HG03159 (cell line): ENCODE results near the gene NMRK2.

ENCODE experiments used
- ATAC-seq: cut with Tn5 transposase; IDR thresholded peaks from one replicate; pipeline ENCODE4 v1.9.1; 2021; ENCODE audit warnings: mild to moderate bottlenecking, moderate library complexity; ENCODE audit not compliant: unreplicated experiment

NMRK2 gene

GRCh38 chr19:3981373-3981735 lies 48.5 kb downstream of the NMRK2 start:
- no peak for ATAC-seq

- ATAC-seq = no peak
These were observed 49.1 kb downstream of the NMRK2 start for GRCh38 chr19:3981736-3982681.

- no peak for ATAC-seq
These were observed 50.1 kb downstream of the NMRK2 start for GRCh38 chr19:3982701-3983541.

GRCh38 chr19:3983542-3983914 lies 50.7 kb downstream of the NMRK2 start:
- no peak for ATAC-seq

GRCh38 chr19:3983936-3984583 lies 51.2 kb downstream of the NMRK2 start:
- ATAC-seq = no peak

GRCh38 chr19:3984584-3984907 lies 51.7 kb downstream of the NMRK2 start:
- ATAC-seq = no peak

- ATAC-seq = no peak
These were observed 52.2 kb downstream of the NMRK2 start, which contains the start of gene EEF2 for GRCh38 chr19:3984908-3985642. Gene EEF2 (minus strand): TSS chr19:3985463. CDS start chr19:3985380, 83 bp downstream.

- no peak for ATAC-seq
These were observed 52.9 kb downstream of the NMRK2 start for GRCh38 chr19:3985643-3986259.

- no peak for ATAC-seq
These were observed 53.6 kb downstream of the NMRK2 start for GRCh38 chr19:3986260-3987041.

- no peak for ATAC-seq
These were observed 54.9 kb downstream of the NMRK2 start for GRCh38 chr19:3987619-3988371.

GRCh38 chr19:3990815-3991117 lies 57.9 kb downstream of the NMRK2 start:
- ATAC-seq = no peak
